ENCODE data around the gene LRRC8A.
"Not testable (repeated sequence)": the region's sequence is repeated elsewhere in the genome, so short reads cannot be mapped to it uniquely, and the experiment has no call there.

LRRC8A gene

GRCh38 chr9:128881884-128882676, at the start of gene LRRC8A, which contains the start of gene KYAT1:
Gene LRRC8A (plus strand): TSS chr9:128882133. CDS start chr9:128907165, 25,032 bp downstream.
Gene KYAT1 (minus strand): TSS chr9:128881950. CDS start chr9:128845405, 36,545 bp downstream.
- DNase-seq: peak; percentile 99

GRCh38 chr9:128833696-128834095, 48.2 kb upstream of the LRRC8A start:
- DNase-seq: no peak

- no peak for DNase-seq
These were observed 46.4 kb upstream of the LRRC8A start for GRCh38 chr9:128835246-128836210.

GRCh38 chr9:128836509-128837145, 45.3 kb upstream of the LRRC8A start:
- DNase-seq: no peak

GRCh38 chr9:128838338-128838737, 43.6 kb upstream of the LRRC8A start:
- peak; percentile 29 for DNase-seq

GRCh38 chr9:128840524-128840923, 41.4 kb upstream of the LRRC8A start:
- no peak for DNase-seq

- DNase-seq: no peak
These were observed 40.0 kb upstream of the LRRC8A start for GRCh38 chr9:128841694-128842492.

- DNase-seq: not testable (repeated sequence)
These were observed 38.8 kb upstream of the LRRC8A start for GRCh38 chr9:128843171-128843570.

- peak; percentile 96 for DNase-seq
These were observed 36.6 kb upstream of the LRRC8A start for GRCh38 chr9:128845186-128845931.

GRCh38 chr9:128846680-128847030, 35.3 kb upstream of the LRRC8A start:
- DNase-seq: no peak

GRCh38 chr9:128847803-128848202, 34.1 kb upstream of the LRRC8A start:
- DNase-seq: no peak

- not testable (repeated sequence) for DNase-seq
These were observed 30.9 kb upstream of the LRRC8A start for GRCh38 chr9:128851024-128851423.

- peak; percentile 42 for DNase-seq
These were observed 29.9 kb upstream of the LRRC8A start for GRCh38 chr9:128851779-128852600.

- DNase-seq: not testable (repeated sequence)
These were observed 29.3 kb upstream of the LRRC8A start for GRCh38 chr9:128852646-128853045.

GRCh38 chr9:128854454-128854853, 27.5 kb upstream of the LRRC8A start:
- not testable (repeated sequence) for DNase-seq

- DNase-seq: not testable (repeated sequence)
These were observed 23.5 kb upstream of the LRRC8A start for GRCh38 chr9:128858476-128858875.

GRCh38 chr9:128860937-128861336, 21.0 kb upstream of the LRRC8A start:
- no peak for DNase-seq

- DNase-seq: no peak
These were observed 20.4 kb upstream of the LRRC8A start for GRCh38 chr9:128861501-128861900.

- no peak for DNase-seq
These were observed 19.5 kb upstream of the LRRC8A start for GRCh38 chr9:128862401-128862851.

- DNase-seq: peak; percentile 61
These were observed 18.3 kb upstream of the LRRC8A start for GRCh38 chr9:128863647-128864046.
